IPS-20b (cell line): Measurements from ENCODE around the gene FGFBP3.
"Not testable (repeated sequence)": the region's sequence is repeated elsewhere in the genome, so short reads cannot be mapped to it uniquely, and the experiment has no call there.

Source experiments
- H3K27ac ChIP-seq: one replicate; pipeline ENCODE4 v1.5.1; 2013; ENCODE audit warnings: low read length
- H3K27me3 ChIP-seq: 2 replicates; pipeline ENCODE4 v1.6.1; 2013; ENCODE audit warnings: mild to moderate bottlenecking, low read length, inconsistent platforms; ENCODE audit not compliant: insufficient read depth
- H3K36me3 ChIP-seq: 2 replicates; pipeline ENCODE4 v1.6.1; 2013; ENCODE audit warnings: low read depth, mild to moderate bottlenecking, inconsistent platforms, low read length, moderate library complexity; ENCODE audit not compliant: insufficient read depth
- H3K4me1 ChIP-seq: 2 replicates; pipeline ENCODE4 v1.6.1; 2013; ENCODE audit warnings: mild to moderate bottlenecking, control low read depth, inconsistent platforms, low read length, moderate library complexity; ENCODE audit not compliant: insufficient read depth
- H3K4me3 ChIP-seq: 2 replicates; pipeline ENCODE4 v1.5.1; 2013; ENCODE audit warnings: mild to moderate bottlenecking, low read length, inconsistent platforms
- H3K9ac ChIP-seq: 2 replicates; pipeline ENCODE4 v1.6.1; 2013; ENCODE audit warnings: low read depth, mild to moderate bottlenecking, inconsistent platforms, low read length, moderate library complexity
- H3K9me3 ChIP-seq: 2 replicates; pipeline ENCODE4 v1.6.1; 2013; ENCODE audit warnings: mild to moderate bottlenecking, low read depth, low read length, inconsistent platforms; ENCODE audit not compliant: insufficient read depth

FGFBP3 gene

DNA sequence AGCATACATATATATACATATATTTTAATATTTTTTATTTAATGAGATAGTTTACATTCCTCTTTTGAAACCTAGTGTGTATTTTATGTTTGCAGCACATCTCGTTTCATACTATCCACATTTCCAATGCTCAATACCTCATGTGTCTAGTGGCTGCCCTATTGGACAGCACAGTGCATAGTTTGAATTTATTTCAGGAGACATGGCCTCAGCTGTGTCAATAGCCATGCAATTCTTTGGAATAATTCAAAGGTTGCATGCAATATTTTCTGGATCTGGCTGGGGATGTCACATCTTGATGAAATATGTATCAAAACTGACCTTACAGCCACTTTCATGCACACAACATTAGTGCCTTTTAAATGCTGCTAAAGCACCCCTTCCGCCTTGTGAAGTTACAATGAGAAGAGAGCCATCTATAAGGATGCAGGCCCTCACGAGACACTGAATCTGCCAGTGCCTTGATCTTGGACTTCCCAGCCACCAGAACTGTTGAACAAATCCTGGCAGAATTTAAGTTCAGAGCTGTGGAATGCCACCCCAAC is 13.0 kb downstream of the FGFBP3 start:
- no peak overlapping the region for H3K4me3 ChIP-seq
- no peaks in the 10 kb centered on the region for H3K27me3 ChIP-seq
- H3K36me3 ChIP-seq: no peaks in the 10 kb centered on the region
- H3K27ac ChIP-seq: no peak overlapping the region
- no peaks in the 10 kb centered on the region for H3K9me3 ChIP-seq
- H3K4me1 ChIP-seq: 0 out of 2 replicates have a peak, but pooled peaks cover under 1% of the 10 kb centered on the region
- no peak overlapping the region for H3K9ac ChIP-seq

DNA sequence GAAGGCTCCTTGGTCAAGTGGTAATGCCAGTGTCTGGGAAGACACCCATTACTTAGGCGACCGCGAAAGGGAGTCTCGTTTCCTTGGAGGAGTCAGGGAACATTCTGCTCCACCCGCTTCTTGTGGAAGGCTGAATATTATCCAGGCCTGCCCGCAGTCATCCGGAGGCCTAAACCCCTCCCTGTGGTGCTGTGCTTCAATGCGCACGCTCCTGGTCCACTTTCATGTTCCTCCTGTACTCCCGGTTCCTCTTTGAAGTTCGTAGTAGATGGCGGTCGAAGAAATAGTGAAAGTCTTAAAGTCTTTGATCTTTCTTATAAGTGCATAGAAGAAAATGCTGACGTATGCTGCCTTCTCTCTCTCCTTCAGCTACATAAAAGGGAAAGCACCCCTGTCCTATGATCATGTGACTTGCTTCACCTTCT is 15.0 kb downstream of the FGFBP3 start:
- H3K9ac ChIP-seq, H3K27ac ChIP-seq, H3K4me1 ChIP-seq, H3K27me3 ChIP-seq, H3K36me3 ChIP-seq, H3K4me3 ChIP-seq, H3K9me3 ChIP-seq: not testable (repeated sequence)

DNA sequence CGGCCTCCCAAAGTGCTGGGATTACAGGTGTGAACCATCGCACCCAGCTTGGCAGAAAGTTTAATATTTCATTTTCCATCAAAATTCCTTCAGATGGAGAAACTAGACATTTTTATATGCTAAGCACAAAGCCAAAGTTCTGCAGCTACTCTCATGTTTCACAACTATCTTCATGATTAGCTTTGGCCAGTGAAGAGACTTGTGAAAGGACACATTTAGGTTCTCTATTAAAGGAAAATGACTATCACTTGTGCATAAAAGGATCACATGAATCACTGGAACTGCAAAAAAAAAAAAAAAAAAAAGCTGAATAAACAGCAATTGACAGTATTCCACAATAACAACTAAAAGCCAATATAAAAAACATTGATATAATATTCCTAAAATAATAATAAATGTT is 16.2 kb downstream of the FGFBP3 start:
- no peaks in the 10 kb centered on the region for H3K27me3 ChIP-seq
- peaks cover 5% of the 10 kb centered on the region for H3K4me1 ChIP-seq
- no peaks in the 10 kb centered on the region for H3K9me3 ChIP-seq
- no peak overlapping the region for H3K27ac ChIP-seq
- H3K36me3 ChIP-seq: no peaks in the 10 kb centered on the region
- H3K4me3 ChIP-seq: no peak overlapping the region
- H3K9ac ChIP-seq: no peak overlapping the region

DNA sequence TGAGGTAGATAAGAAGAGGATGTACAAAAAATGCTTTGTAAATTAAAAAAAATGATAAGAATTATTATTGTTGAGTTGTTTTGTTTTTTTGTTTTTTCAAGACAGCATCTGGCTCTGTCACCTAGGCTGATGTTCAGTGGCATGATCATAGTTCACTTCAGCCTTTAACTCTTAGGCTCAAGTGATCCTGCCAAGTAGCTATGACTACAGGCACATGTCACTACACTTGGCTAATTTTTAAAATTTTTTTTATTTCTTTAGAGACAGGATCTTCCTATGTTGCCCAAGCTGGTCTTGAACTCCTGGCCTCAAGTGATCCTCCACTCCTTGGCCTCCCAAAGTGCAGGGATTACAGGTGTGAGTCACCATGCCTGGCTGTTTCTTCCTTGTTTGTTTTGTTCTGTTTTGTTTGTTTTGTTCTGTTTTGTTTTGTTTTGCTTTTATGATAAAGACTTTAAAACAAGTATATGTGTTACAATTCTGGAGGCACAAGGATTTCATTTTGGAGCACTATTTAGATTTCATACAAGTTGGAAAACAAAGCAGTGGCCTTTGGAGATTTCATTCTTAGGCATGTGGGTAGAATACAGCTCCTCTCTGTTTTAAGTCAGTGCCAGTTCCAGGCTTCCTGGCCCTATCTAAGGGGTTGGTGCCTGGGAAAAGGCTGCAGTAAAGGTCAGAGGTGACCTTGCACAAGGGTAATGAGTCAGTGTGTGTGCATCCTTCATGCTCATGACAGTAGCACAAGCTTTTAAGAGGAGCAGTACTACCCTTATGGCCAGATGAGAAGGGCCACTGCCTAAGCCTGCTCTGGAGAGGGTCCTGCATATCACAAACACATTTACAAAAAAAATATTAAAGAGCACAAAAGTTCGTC is 17.9 kb downstream of the FGFBP3 start:
- no peaks in the 10 kb centered on the region for H3K9me3 ChIP-seq
- H3K27ac ChIP-seq: no peak overlapping the region
- H3K27me3 ChIP-seq: no peaks in the 10 kb centered on the region

DNA sequence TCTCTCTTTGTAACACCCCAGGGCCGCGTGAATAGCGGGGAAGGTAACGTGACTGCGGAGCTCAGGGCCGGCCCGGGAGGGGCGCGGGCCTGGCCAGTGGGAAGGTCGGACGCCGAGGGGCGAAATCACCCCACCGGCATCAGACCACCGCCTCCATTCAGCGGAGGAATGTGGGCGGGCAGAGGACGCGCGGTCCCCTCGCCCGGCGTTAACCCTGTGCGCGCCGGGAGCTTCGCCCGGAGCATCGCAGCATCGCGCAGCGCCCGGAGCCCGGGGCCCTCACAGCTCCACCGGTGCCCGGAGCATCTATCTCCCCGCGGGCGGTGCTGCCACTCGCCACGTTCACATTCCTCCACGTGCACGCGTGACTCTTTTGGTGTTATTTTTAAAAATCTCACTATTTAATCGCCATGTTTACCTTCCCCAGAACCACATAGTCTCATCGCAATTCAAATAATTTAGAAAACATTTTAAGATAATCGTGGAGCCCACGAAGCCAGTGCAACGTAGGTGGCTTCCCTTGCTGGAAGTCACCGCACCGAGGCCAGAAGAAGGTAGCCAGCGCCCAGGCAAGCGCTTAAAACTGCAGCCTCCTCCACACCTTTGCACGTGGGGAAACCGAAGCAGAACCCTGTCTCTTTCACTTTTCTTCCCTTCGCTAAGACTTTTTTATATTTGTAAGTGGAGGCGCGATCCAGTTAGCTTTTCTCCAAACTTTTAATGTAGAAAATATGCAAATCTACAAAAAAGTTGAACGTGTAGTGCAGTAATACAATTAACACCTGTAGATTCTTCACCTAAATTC is 21.8 kb downstream of the FGFBP3 start:
- no peaks in the 10 kb centered on the region for H3K9me3 ChIP-seq
- no peaks in the 10 kb centered on the region for H3K27me3 ChIP-seq
- H3K36me3 ChIP-seq: no peaks in the 10 kb centered on the region
- peaks cover 35% of the 10 kb centered on the region for H3K4me1 ChIP-seq
- H3K27ac ChIP-seq: peak overlapping the region; percentile 83
- peak overlapping the region; percentile 89 for H3K9ac ChIP-seq
- peak overlapping the region; percentile 60 for H3K4me3 ChIP-seq

More for the DNA sequence above, 17.9 kb downstream of the FGFBP3 start:
- Histone ChIP-seq H3K4me3 (no peak overlapping the region), H3K4me1 (peaks cover 12% of the 10 kb centered on the region), H3K36me3 (no peaks in the 10 kb centered on the region), H3K9ac (no peak overlapping the region)

DNA sequence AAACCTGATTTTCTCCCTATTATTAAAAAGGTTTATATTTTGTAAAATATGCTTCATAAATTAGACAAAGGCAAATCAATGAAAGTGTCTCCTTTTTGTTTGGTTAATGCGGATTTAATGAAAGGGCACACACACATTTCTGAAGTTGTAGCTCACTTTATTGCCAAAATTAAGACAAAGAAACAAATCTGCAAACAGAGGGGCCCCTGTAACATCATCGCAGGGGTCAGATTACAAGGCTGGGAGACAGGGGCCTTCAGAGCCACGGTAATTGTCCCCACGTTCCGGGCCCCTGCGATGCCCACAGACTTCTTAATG is 22.4 kb downstream of the FGFBP3 start:
- Histone ChIP-seq H3K4me1 (peaks cover 35% of the 10 kb centered on the region), H3K4me3 (peak overlapping the region; percentile 27; the same call in 1 of the 2 replicates), H3K27ac (peak overlapping the region; percentile 83)

DNA sequence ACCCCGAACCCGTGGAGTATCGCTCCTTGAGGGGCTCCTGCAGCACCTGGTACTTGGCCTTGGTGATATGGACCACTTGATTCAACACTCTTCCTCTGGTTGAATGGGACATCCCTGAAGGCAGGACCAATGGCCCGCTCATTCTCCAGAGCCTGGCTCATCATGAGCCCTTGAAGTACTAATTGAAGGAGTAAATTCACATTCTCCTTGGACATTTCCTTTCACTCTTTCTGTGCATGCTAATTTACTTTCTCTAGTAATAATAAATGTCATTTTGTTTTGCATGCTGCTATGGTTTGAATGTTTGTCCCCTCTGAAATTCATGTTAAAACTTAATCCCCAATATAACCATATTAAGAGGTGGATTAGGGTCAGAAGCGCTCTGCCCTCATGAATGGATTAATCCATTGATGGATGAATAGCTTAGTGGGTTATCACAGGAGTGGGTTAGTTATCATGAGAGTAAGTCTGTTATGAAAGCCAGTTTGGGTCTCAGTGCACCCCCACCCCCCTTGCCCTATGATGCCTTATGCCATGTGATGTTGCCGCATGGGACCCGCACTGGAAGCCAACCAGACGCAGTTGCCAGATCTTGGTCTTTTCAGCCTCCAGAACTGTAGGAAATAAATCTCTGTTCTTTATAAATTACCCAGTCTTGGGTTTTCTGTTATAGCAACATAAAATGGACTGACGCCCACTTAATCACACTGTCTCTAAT is 23.8 kb downstream of the FGFBP3 start:
- no peak overlapping the region for H3K4me3 ChIP-seq
- no peaks in the 10 kb centered on the region for H3K27me3 ChIP-seq
- no peaks in the 10 kb centered on the region for H3K9me3 ChIP-seq
- peak overlapping the region; percentile 79 for H3K27ac ChIP-seq
- peak overlapping the region; percentile 29; the same call in 1 of the 2 replicates for H3K9ac ChIP-seq
- H3K4me1 ChIP-seq: peaks cover 36% of the 10 kb centered on the region
- H3K36me3 ChIP-seq: no peaks in the 10 kb centered on the region

More for the DNA sequence above, 22.4 kb downstream of the FGFBP3 start:
- no peaks in the 10 kb centered on the region for H3K36me3 ChIP-seq
- no peaks in the 10 kb centered on the region for H3K9me3 ChIP-seq
- no peaks in the 10 kb centered on the region for H3K27me3 ChIP-seq
- peak overlapping the region; percentile 65 for H3K9ac ChIP-seq

DNA sequence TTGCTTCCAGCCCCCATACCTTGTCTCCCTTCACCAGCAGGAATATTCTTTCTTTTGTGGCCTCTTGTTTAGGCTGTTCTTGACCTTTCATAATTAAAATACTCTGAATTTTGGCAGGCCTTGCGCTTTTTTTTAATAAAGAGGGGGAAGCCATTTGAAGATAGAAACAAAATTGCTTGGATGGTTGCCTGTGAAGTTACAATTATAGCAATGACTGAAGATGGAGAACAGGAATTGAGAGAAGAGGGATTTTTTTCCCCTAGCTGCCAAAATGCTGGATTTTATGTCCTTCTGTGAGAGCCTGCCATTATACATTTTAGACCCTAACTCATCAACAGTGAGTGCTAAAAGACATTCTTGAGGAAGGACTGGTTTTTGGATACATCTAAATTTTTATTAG is 24.8 kb downstream of the FGFBP3 start:
- peak overlapping the region; percentile 29; the same call in 1 of the 2 replicates for H3K9ac ChIP-seq
- H3K27me3 ChIP-seq: no peaks in the 10 kb centered on the region
- H3K4me1 ChIP-seq: peaks cover 46% of the 10 kb centered on the region
- H3K9me3 ChIP-seq: no peaks in the 10 kb centered on the region
- H3K36me3 ChIP-seq: no peaks in the 10 kb centered on the region
- H3K4me3 ChIP-seq: peak overlapping the region; percentile 2; the same call in 1 of the 2 replicates
- H3K27ac ChIP-seq: peak overlapping the region; percentile 79

DNA sequence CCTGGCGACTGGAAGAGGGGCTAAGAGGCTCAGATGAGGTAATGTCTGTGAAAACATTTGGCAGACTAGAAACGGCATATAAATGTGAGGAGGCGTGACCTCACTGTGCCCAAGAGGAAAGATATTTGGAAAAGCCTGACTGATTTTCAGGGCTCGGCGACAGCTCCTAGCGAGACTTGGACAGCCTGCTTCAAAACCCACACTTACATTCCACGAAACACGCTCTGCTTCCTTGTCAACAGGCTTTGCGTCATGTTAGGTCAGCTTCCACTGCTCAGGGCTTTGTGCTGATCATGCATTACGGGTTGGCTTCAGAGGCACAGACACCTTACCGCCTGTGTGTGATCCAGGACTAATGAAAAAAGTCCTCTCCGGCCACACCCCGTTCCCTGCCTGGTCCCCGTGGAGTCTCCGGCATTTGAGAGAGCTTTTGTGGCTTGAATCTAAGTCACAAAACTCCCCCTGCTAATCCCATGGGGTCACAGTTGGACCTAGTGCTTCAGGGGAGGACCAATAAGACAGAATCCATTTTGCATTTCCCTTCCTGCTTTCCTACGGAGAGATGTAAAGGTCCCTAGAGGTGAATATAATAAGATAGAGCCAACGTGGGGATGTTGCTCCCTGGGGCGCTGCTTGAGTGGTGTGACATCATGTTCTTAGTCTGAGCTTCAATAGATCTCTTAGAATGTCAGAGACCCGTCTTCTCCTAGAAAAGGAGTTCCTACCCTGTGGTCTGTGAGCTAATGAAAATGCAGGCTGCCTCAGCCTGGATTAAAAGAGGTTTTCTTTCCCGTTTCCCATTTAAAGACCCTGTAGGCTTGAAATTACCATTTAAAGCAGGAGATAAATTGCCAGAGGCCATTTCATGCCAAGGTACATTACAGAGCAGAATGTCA is 25.5 kb downstream of the FGFBP3 start:
- Histone ChIP-seq H3K27me3 (no peaks in the 10 kb centered on the region), H3K4me3 (peak overlapping the region; percentile 2; the same call in 1 of the 2 replicates), H3K9ac (peak overlapping the region; percentile 29; the same call in 1 of the 2 replicates), H3K36me3 (no peaks in the 10 kb centered on the region), H3K9me3 (no peaks in the 10 kb centered on the region), H3K4me1 (peaks cover 48% of the 10 kb centered on the region), H3K27ac (peak overlapping the region; percentile 79)

DNA sequence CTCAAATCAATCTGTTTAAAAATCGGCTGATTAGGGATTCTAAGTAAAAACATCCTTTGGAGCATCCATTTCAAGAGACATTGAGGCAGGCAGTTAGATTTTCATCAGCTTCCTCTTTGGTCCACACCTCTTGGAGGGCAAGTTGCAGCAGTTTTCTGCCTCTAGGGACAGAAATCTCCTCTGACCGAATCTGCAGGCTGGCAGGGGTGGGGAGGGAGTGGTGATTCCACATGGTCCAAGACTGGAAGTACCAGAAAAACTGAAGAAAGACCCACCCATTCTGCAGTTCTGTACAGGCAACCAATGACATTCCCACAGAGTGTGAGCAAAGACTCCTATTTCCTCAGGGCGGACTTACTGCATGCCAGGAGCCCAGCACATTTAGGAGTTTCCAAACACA is 29.0 kb downstream of the FGFBP3 start:
- no peaks in the 10 kb centered on the region for H3K36me3 ChIP-seq
- H3K4me1 ChIP-seq: peaks cover 35% of the 10 kb centered on the region
- peak overlapping the region; percentile 38; the same call in 1 of the 2 replicates for H3K9ac ChIP-seq
- no peaks in the 10 kb centered on the region for H3K27me3 ChIP-seq
- H3K4me3 ChIP-seq: peak overlapping the region; percentile 9; the same call in 1 of the 2 replicates
- H3K27ac ChIP-seq: no peak overlapping the region
- H3K9me3 ChIP-seq: no peaks in the 10 kb centered on the region
